NCI-H526 (cell line): ENCODE results near the gene PCNX4.

ENCODE experiments used
- DNase-seq, 2 experiments: peaks; one replicate each; lab custom pipeline; 2025; lab: John Stamatoyannopoulos, UW

Gene PCNX4

DNA sequence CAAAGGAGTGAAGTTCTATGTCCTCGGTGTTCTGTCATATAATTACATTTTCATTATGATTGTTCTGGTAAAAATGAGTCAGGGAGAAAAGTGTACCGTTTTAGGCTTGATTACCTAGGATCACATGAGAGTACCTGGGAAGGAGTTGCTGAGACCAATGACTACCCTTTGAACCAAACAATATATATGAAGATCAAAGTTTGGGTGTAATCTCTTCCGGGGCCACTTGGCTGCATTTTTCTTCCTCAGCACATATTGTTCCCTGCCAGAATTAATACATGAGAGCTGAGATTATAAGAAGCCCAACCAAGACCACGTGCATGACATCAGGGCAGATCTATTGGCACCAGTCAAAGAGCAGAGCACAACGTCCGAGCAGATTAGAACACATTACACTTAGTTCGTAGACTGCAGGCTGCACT lies 114.5 kb downstream of the PCNX4 start:
- no peak for DNase-seq

DNA sequence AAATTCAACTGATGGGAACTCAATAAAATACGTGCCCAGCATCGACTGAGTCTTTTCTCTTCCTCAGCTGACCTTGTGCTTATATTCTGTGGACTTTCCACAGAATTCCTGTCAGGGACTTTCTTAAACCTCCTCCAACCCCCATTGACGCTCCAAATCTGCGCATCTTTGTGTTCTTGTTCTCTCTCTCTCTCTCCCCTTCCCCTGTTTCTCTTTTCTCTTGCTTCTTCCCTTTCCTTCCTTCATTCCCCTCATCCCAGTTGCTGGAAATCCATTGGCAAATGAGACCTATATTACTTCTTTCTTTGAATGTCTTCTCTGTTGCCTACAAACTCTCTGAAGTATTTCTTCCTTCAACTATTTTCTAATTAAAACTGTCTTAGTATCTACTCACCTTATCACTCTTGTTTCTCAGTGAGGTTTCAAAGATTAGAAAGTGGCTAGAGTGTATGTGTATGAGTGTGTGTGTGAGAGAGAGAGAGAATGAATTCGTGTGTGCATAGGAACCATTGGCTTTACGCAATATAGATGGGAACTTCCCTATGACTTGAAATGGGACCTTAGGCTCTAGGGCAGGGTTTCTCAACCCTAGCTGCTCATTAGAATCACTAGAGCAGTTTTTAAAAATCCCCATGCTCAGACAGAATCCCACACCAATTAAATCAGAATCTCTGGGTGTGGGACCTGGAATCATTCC lies 115.3 kb downstream of the PCNX4 start:
- DNase-seq: no peak

DNA sequence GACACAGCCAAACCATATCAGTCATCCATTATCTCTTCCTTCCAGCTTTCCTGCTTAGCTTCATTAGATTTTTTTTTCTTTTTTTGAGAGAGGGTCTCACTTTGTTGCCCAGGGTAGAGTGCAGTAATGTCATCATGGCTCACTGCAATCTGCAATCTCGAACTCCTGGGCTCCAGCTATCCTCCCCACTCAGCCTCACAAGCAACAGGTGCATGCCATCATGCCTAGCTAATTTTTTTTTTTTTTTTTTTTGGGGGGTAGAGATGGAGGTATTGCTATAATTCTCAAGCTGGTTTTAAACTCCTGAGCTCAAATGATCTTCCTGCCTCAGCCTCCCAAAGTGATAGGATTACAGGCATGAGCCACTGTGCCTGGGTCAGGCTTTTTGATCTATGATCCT lies 119.0 kb downstream of the PCNX4 start:
- DNase-seq: no peak

DNA sequence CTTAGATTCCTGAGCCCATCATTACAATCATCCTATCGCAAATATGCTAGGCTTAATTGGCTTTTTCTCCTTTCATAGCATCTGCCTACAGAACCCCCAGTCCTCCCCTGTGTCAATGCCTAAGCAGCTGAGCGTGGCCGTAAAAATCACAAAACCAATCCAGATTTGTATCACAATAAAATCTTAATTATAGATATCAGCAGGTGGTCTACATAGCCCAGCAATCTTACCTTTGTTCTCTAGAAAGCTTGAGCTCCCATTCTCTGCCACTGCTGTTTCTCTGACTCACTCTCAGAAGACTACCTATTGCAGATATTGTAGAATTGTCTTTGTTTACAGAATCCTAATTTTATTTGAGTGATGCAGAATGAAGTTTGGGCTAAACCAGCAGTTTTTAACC lies 119.4 kb downstream of the PCNX4 start:
- no peak for DNase-seq

DNA sequence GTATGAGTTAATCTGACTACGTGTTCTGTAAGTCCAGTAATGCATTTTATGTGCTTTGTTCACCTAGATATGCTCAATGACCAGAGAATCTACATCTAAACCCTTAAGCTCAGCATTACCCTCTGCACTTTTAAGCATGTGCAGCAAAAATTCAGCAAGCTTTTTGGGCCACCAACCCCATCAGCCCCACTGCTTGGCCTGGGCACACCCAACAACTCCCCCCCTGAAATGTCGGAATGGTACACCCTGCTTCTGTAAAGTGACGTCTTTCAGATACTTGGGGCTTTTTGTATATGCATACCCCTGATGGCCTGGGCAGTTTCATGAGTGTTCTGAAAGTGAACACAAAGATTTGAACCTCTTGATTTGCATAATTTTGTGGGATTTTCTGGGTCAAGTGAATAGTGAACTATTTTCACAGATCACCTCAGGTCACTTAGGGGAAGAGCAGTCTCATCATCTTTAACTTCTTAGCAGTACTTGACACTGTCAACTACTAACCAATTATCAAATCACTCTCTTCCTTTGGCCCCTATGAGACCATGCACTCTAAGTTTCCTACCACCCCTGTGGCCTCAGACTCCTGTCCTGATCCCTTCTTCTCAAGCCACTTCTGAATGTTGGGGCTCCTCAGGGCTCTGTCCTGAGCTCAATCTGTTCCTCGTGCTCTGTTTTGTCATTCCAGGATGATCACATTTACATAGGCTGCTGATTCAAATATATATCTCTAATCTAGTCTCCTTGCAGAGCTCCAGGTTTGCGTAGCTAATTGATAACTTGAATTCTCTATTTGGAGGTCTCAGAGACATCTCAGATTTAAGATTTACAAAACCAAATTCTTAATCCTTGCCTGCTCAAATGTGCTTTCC lies 121.0 kb downstream of the PCNX4 start:
- DNase-seq: no peak

DNA sequence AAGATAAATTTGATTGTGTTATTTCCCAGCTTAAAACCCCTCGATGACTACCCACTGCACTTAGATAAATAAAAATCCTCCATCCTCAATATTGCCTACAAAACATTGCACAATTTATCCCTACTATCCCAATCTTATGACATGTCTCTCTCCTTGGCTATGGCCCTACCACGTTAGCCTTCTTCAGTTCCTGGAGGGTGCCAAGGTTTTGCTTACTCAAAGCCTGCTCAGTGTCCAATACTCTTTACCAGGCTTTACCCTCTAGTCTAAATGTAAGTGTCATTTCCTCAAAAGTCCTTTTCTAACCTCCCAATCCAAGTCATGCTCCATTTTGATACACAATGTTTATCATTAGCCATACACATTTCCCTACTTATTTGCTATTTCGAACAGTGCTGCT lies 122.3 kb downstream of the PCNX4 start:
- no peak for DNase-seq

DNA sequence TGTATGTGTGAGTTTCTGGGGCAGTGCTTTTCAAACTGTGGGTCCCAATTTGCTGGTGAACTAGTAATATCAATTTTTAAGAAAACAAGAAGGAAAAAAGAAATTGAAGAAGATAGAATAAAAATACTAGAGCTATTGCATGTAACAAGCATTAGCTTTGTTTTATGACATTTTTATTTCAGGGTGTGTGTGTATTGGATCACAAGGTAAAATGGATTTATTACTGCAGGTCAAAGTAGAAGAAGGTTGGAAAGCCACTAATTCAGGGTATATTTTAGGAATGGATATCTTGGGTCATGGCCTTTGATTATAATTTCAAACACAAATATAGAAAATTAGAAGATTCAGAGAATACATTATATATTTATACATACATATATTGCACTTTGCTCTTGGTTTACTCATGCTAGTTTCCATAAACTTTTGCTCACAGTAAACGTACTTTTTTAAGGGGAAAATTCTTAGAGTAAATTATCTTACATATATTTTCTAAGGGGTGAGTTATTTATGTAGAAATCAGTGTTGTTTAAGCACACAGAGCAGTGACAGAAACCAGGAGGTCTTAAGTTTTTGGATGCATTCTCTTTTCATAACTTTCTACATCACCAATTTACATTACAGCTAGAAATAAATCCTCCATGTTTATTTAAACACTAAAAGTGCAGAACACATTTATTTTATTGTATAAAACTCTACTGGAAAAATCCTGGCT lies 122.8 kb downstream of the PCNX4 start:
- DNase-seq: no peak

DNA sequence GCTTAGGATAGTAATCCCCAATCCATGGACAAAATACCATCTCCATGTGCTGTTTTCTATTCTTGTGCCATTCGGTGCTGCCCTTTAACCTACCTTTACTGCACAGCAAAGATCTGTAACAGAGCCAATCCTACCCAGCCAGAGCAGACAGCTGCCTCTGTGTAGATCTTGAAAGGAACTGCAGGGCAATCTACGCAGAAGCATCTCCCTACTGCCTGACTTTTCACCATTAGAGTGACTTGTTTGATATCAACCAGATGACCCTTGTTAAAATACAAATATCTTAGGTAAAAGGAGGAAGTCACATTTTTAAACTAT lies 123.4 kb downstream of the PCNX4 start:
- DNase-seq: no peak

DNA sequence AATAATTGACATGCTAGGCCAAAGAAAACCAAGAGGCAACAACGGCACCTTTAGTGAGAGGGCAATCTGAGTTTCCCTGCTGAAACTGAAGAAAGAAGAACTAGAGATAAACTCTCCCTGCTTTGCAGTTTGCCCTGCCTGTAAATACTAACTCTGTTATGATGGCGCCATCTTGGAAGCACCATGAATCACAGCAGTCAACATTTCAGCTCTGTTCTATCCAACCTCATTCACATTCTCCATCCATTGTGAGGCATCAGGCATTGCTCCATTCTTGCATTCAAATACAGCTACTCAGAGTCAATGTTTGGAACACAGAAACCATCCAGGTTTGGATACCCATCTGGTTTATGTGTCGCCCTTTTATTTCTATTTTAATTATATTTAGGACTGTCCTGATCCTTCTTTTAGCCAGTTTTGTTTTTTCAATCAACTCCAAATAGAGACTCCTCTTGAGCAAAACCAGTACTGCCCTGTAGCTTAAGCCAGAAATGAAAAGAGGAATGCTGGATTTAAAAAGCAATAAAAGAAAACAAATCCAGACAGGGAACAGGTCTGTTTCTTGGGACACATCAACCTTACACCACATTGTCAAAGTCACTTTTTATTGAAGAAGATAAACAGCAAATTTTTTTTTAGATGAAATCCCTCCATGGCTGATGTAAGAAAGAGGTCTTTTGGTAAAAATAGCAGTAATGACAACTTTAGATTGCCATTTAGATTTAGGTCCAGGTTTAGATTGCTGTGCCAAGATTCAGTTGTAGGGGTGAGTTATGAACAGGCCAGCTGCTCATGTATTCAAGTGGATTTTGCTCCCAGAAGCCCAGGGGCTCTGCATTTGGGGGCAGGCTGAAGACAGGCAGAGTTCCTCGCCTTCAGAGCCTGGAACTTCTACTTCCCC lies 124.0 kb downstream of the PCNX4 start:
- no peak for DNase-seq

DNA sequence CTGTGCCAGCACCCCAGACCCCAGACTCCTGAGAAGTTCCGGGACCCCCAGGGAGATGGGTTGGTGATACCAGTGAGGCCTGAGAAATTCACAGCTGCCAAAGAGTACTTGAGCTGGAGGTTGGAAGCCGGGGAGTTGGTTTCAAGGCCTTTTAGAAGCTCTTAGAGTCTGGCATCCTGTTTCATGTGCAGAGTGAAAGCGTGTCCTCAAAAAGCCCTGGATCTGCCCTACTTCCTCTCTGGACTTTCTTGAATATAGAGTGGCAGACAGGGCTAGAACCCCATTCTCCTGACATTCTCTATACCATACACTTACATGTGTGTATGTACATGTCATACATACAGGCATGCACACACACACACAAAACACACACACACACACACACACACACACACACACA lies 126.0 kb downstream of the PCNX4 start:
- DNase-seq: no peak
